Osteoblast (primary cell): ENCODE results near the gene LRRC74A. TPM values are rescaled to one million over a fixed set of nuclear protein-coding genes. Genes with fewer than 3 reads are reported as not detected.

Experiments used
- DNase-seq: peaks from one replicate; pipeline ENCODE4 v3.0.0; 2011; ENCODE audit warnings: low spot score, mixed read lengths; ENCODE audit not compliant: insufficient read length; ENCODE audit errors: missing footprints
- H2AFZ ChIP-seq: 2 replicates; pipeline ENCODE4 v1.6.0; 2011; ENCODE audit warnings: mild to moderate bottlenecking, low read length
- H3K27ac ChIP-seq: 2 replicates; pipeline ENCODE4 v1.5.1; 2011; ENCODE audit warnings: mild to moderate bottlenecking, low read depth, low read length, moderate library complexity
- H3K27me3 ChIP-seq: 2 replicates; pipeline ENCODE4 v1.6.0; 2012; ENCODE audit warnings: mild to moderate bottlenecking, control low read depth, inconsistent platforms, low read length, moderate library complexity; ENCODE audit not compliant: insufficient read depth
- H3K36me3 ChIP-seq: 2 replicates; pipeline ENCODE4 v1.5.1; 2011; ENCODE audit warnings: mild to moderate bottlenecking, low read length, control low read depth, moderate library complexity; ENCODE audit not compliant: insufficient read depth
- H3K4me1 ChIP-seq: 2 replicates; pipeline ENCODE4 v1.5.1; 2011; ENCODE audit warnings: mild to moderate bottlenecking, low read length, control low read depth, moderate library complexity; ENCODE audit not compliant: insufficient read depth
- H3K4me2 ChIP-seq: 2 replicates; pipeline ENCODE4 v1.6.0; 2011; ENCODE audit warnings: mild to moderate bottlenecking, low read length; ENCODE audit not compliant: insufficient read depth
- H3K4me3 ChIP-seq: fragments of 200-600 bp; sonication (generic); 3 replicates; pipeline ENCODE4 v1.5.1; 2012; ENCODE audit warnings: mild to moderate bottlenecking, low read length, inconsistent platforms; ENCODE audit not compliant: insufficient read depth
- H3K79me2 ChIP-seq: 2 replicates; pipeline ENCODE4 v1.6.0; 2012; ENCODE audit warnings: mild to moderate bottlenecking, low read length, control low read depth, inconsistent platforms; ENCODE audit not compliant: insufficient read depth
- H3K9me3 ChIP-seq: 2 replicates; pipeline ENCODE4 v1.5.1; 2011; ENCODE audit warnings: low read depth, low read length, control low read depth
- H4K20me1 ChIP-seq: 2 replicates; pipeline ENCODE4 v1.6.0; 2012; ENCODE audit warnings: mild to moderate bottlenecking, low read length, control low read depth; ENCODE audit not compliant: insufficient read depth
- total RNA-seq: library from RNA; depleted of rRNA; stranded (reverse); fragments of >200 nt; gene quantifications from 2 replicates; pipeline ENCODE4 v1.2.3, GENCODE V29; 2012
- TF ChIP-seq, protein P1 (sequence below): IDR thresholded peaks from 2 replicates; pipeline ENCODE4 v1.5.1; 2011; ENCODE audit warnings: mild to moderate bottlenecking, low read depth, low read length, moderate library complexity; ENCODE audit errors: extremely low read depth

LRRC74A gene
- total RNA-seq, 1 donor, result not detected

DNA sequence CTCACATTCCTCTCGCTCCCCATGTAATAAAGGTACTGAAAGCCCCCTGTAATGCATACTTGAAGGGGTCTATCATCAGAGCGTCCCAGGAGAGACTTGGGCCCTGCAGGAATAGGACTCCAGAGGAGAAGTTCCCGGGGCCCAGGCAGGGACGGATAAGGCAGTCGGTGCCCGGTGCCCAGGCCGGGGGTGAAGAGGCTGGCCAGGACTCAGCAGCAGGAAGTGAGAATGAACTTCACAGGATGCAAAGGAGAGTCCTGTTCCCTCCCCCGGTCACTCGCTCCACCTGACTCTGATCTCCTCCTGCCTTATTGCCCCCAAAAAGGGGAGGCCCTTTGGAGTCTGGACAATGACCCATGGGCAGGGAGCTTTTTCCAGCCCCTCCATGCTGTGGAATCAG lies 40.2 kb downstream of the LRRC74A start:
- no peaks in the 10 kb centered on the region for H3K79me2 ChIP-seq
- H3K4me3 ChIP-seq, result no peak overlapping the region
- no peaks in the 10 kb centered on the region for H3K9me3 ChIP-seq
- DNase-seq, result no peak
- no peak overlapping the region for H3K4me2 ChIP-seq
- no peak overlapping the region for H2AFZ ChIP-seq
- H3K27ac ChIP-seq, result no peak overlapping the region
- TF ChIP-seq, protein P1, sequence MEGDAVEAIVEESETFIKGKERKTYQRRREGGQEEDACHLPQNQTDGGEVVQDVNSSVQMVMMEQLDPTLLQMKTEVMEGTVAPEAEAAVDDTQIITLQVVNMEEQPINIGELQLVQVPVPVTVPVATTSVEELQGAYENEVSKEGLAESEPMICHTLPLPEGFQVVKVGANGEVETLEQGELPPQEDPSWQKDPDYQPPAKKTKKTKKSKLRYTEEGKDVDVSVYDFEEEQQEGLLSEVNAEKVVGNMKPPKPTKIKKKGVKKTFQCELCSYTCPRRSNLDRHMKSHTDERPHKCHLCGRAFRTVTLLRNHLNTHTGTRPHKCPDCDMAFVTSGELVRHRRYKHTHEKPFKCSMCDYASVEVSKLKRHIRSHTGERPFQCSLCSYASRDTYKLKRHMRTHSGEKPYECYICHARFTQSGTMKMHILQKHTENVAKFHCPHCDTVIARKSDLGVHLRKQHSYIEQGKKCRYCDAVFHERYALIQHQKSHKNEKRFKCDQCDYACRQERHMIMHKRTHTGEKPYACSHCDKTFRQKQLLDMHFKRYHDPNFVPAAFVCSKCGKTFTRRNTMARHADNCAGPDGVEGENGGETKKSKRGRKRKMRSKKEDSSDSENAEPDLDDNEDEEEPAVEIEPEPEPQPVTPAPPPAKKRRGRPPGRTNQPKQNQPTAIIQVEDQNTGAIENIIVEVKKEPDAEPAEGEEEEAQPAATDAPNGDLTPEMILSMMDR, result no peak
- no peaks in the 10 kb centered on the region for H3K36me3 ChIP-seq
- H4K20me1 ChIP-seq, result no peaks in the 10 kb centered on the region
- no peaks in the 10 kb centered on the region for H3K4me1 ChIP-seq
- peaks cover 32% of the 10 kb centered on the region for H3K27me3 ChIP-seq

DNA sequence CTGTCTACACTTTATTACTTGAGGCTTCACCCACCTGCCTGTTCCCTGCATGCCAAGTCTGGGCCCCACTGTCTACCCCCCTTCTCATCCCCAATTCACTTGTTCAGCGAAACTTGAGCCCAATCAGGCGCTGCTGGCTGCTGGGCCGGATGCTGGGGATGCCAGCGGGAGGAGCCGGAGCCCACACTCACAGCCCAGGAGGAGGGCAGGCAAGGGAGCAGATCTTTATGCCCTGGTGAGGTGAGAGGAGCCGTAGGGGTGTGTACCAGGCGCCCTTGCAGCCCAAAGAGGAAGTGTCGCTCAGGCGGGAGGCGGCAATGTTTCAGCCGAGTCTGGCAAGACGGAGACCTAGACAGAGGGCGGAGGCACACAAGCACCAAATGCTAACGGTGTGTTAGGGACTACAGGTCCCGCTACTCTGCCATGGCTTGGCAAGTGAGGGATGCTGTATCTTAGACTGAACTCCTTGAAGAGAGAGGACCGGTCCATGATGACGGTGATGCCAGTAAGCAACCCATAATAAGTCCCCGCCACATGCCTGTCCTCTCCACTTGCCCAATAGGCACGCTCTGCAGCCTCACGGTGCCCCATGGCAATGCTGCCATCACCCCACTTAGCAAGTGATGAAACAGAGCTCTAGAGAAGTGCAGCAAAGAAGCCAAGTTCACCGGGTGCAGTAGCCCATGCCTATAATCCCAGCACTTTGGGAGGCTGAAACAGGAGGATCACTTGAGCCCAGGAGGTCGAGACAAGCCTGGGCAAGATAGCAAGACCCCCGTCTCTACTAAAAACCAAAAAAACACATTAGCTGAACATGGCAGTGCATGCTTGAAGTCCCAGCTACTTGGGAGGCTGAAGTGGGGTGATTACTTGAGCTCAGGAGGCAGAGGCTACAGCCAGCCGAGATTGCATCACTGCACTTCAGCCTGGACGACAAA lies 41.6 kb downstream of the LRRC74A start:
- TF ChIP-seq, protein P1, result no peak
- Histone ChIP-seq H3K79me2 (no peaks in the 10 kb centered on the region), H3K27me3 (peaks cover 24% of the 10 kb centered on the region), H3K4me3 (no peak overlapping the region), H3K27ac (no peak overlapping the region), H3K4me2 (no peak overlapping the region), H3K4me1 (no peaks in the 10 kb centered on the region), H3K9me3 (no peaks in the 10 kb centered on the region), H4K20me1 (no peaks in the 10 kb centered on the region), H2AFZ (no peak overlapping the region), H3K36me3 (no peaks in the 10 kb centered on the region)
- DNase-seq, result no peak

DNA sequence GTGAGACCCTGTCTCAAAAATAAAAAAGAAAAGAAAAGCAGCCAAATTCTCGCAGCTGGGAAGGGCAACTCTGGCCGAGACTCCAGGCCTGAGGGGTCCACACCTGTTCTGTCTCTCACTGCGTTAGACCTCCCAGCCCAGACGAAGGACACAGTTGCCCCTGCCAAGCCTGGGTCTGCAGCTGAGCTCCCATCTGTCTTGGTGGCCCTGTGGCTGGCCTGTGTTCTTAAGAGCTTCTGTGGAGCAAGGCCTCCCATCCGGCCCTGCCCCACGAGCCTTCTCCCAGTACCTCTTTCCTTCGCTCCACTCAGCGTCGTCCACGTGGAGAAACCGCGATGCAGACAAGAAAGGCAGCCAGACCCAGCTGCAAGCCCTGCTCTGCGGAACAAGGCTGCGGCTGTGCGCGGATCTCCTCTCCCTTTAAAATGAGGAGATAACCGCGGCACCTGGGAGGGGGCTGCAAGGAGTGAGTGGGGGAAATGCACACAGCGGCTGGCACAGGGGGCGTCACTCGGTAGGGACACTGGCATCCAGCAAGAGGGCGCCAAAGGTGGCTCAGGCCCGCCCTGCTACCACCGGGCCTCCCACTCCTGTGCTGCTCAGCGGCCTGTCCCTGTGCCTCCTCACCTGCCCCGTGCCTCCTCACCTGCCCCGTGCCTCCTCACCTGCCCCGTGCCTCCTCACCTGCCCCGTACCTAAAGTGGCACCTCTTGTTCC lies 42.4 kb downstream of the LRRC74A start:
- H3K4me3 ChIP-seq, result no peak overlapping the region
- TF ChIP-seq, protein P1, result no peak
- no peaks in the 10 kb centered on the region for H3K4me1 ChIP-seq
- no peaks in the 10 kb centered on the region for H3K79me2 ChIP-seq
- DNase-seq, result no peak
- H3K36me3 ChIP-seq, result no peaks in the 10 kb centered on the region
- no peak overlapping the region for H3K27ac ChIP-seq
- no peaks in the 10 kb centered on the region for H3K9me3 ChIP-seq
- peaks cover 19% of the 10 kb centered on the region for H3K27me3 ChIP-seq
- H3K4me2 ChIP-seq, result no peak overlapping the region
- H2AFZ ChIP-seq, result no peak overlapping the region
- H4K20me1 ChIP-seq, result no peaks in the 10 kb centered on the region

DNA sequence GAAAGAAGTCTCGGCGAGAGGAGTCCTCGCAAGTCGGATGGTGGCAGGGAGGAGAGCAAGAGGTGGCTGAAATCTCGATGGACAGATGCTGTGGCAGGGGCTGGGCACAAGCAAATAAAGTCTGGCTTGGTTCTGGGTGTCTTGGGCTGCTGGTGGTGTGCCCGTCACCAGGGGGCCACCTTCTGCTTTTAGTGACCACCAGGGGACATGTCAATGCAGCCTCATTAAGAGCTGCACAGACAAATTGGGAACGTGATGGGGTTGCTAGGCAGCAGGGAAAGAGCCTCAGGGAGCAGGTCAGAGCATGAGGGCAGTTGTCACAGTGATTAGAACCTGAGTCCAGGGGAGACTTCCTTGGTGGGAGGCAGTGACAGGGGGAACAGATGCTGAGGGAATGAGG lies 44.0 kb downstream of the LRRC74A start:
- Histone ChIP-seq H4K20me1 (no peaks in the 10 kb centered on the region), H3K4me2 (no peak overlapping the region), H3K9me3 (no peaks in the 10 kb centered on the region), H3K4me3 (no peak overlapping the region), H3K36me3 (no peaks in the 10 kb centered on the region), H3K4me1 (no peaks in the 10 kb centered on the region), H2AFZ (no peak overlapping the region), H3K27me3 (peaks cover 15% of the 10 kb centered on the region), H3K79me2 (no peaks in the 10 kb centered on the region), H3K27ac (no peak overlapping the region)
- TF ChIP-seq, protein P1, result peak; percentile 16
- DNase-seq, result no peak
